ENCODE data around the gene ENTPD7. TPM values are rescaled to one million over a fixed set of nuclear protein-coding genes. Genes with fewer than 3 reads are reported as not detected.
A peak's percentile ranks its signal among the peaks of the same experiment; 100 is the strongest.

Gene ENTPD7
- total and polyA plus RNA-seq, 9 of the 15 experiments (the other 6 are each of a cell fraction or from before 2014, with no cell fraction given) = 1.4 to 13.9 (median 8.5) TPM

DNA sequence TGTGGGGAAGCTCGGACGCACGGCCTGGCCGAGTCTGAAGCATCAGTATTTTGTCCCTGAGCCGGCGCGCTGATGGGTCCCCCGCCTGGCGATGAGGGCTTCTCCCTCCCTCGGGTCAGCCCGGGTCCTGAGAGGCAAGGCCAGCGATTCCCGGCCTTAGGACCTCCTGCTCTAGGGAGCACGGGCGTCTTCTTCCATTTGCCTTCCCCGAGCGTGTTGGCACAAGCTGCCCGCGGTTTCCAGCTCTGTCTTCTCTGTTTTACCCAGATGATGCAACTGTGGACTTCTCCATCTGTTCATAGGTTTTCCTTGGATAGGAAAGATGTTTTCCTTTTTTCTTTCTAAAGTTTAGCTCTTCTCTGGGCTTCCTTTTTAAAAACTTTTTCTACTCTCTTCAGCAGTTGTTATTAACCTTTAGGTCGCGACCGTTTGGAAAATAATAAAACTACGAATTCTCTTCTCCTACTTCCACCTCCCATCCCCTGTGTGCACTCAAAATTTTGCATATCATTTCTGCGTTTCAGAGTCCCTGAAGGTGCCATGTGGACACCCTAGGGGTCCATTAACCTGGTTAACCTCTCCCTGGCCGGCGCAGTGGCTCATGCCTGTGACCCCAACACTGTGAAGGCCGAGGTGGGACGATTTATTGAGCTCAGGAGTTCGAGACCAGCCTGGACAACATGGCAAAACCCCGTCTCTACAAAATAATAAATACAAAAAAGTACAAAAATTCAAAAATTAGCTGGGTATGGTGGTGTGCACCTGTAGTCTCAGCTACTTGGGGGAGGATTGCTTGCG, 37.7 kb upstream of the ENTPD7 start (continued):
- TF ChIP-seq PHF8 (IDR thresholded peaks at IDR 0.05; ENCODE audit: borderline replicate concordance, low read length) (peak; percentile 48; the same call in 1 of the 2 replicates), FOSL1 (tag; conservative IDR thresholded peaks at IDR 0.05) (peak; percentile 37), HMGN3 (IDR thresholded peaks at IDR 0.05; ENCODE audit: borderline replicate concordance, extremely low read depth, insufficient read length, low read depth, low read length) (peak; percentile 31), GATAD2A (IDR thresholded peaks at IDR 0.05) (no peak), KHSRP (IDR thresholded peaks at IDR 0.05) (no peak), HDAC2 (IDR thresholded peaks at IDR 0.05) (0 out of 2 replicates have a peak, but pooled peaks have one; percentile 3), CXXC5 (CRISPR knock-in tag; IDR thresholded peaks at IDR 0.05) (peak; percentile 13; the same call in 1 of the 2 replicates), ZNF263 (CRISPR knock-in tag; IDR thresholded peaks at IDR 0.05; ENCODE audit: borderline replicate concordance) (0 out of 2 replicates have a peak, but pooled peaks have one; percentile 24)
- TF ChIP-seq, protein P1, sequence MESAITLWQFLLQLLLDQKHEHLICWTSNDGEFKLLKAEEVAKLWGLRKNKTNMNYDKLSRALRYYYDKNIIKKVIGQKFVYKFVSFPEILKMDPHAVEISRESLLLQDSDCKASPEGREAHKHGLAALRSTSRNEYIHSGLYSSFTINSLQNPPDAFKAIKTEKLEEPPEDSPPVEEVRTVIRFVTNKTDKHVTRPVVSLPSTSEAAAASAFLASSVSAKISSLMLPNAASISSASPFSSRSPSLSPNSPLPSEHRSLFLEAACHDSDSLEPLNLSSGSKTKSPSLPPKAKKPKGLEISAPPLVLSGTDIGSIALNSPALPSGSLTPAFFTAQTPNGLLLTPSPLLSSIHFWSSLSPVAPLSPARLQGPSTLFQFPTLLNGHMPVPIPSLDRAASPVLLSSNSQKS (CRISPR knock-in tag; IDR thresholded peaks at IDR 0.05) = no peak
- TF ChIP-seq, protein P2, sequence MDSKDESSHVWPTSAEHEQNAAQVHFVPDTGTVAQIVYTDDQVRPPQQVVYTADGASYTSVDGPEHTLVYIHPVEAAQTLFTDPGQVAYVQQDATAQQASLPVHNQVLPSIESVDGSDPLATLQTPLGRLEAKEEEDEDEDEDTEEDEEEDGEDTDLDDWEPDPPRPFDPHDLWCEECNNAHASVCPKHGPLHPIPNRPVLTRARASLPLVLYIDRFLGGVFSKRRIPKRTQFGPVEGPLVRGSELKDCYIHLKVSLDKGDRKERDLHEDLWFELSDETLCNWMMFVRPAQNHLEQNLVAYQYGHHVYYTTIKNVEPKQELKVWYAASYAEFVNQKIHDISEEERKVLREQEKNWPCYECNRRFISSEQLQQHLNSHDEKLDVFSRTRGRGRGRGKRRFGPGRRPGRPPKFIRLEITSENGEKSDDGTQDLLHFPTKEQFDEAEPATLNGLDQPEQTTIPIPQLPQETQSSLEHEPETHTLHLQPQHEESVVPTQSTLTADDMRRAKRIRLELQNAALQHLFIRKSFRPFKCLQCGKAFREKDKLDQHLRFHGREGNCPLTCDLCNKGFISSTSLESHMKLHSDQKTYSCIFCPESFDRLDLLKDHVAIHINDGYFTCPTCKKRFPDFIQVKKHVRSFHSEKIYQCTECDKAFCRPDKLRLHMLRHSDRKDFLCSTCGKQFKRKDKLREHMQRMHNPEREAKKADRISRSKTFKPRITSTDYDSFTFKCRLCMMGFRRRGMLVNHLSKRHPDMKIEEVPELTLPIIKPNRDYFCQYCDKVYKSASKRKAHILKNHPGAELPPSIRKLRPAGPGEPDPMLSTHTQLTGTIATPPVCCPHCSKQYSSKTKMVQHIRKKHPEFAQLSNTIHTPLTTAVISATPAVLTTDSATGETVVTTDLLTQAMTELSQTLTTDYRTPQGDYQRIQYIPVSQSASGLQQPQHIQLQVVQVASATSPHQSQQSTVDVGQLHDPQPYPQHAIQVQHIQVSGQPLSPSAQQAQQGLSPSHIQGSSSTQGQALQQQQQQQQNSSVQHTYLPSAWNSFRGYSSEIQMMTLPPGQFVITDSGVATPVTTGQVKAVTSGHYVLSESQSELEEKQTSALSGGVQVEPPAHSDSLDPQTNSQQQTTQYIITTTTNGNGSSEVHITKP (IDR thresholded peaks at IDR 0.05; ENCODE audit: partially characterized antibody) = peak; percentile 27
- TF ChIP-seq, protein P3, sequence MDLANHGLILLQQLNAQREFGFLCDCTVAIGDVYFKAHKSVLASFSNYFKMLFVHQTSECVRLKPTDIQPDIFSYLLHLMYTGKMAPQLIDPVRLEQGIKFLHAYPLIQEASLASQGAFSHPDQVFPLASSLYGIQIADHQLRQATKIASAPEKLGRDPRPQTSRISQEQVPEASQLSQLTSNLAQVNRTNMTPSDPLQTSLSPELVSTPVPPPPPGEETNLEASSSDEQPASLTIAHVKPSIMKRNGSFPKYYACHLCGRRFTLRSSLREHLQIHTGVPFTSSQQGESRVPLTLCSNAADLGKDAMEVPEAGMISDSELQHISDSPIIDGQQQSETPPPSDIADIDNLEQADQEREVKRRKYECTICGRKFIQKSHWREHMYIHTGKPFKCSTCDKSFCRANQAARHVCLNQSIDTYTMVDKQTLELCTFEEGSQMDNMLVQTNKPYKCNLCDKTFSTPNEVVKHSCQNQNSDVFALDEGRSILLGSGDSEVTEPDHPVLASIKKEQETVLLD (IDR thresholded peaks at IDR 0.05) = no peak
